G401 (cell line): ENCODE measurements around the gene ARHGAP32. TPM values are rescaled to one million over a fixed set of nuclear protein-coding genes. Genes with fewer than 3 reads are reported as not detected.
"Not testable (repeated sequence)": the region's sequence is repeated elsewhere in the genome, so short reads cannot be mapped to it uniquely, and the experiment has no call there.

Source experiments
- DNase-seq: peaks from one replicate; pipeline ENCODE4 v3.0.0-alpha.2; 2015; ENCODE audit warnings: low spot score
- in situ Hi-C: cut with HindIII; loops from 2 replicates; pipeline ENCODE4 v1.10.0; 2016; ENCODE audit warnings: low sequenced_read_pairs, mixed read lengths
- total RNA-seq: library from RNA; depleted of rRNA; stranded (reverse); fragments of >200 nt; shearing (Covaris generic); gene quantifications from 2 replicates; pipeline ENCODE4 v1.2.3, GENCODE V29; 2014

The ARHGAP32 gene
- total RNA-seq, 1 experiment from 2014 or later, result not detected

GRCh38 chr11:129055196-129055595, 136.9 kb downstream of the ARHGAP32 start:
- no peak for DNase-seq
- in situ Hi-C loops, result no loop called here

- in situ Hi-C loops, result no loop called here
- no peak for DNase-seq
Measured at GRCh38 chr11:129048911-129049310, 143.2 kb downstream of the ARHGAP32 start.

GRCh38 chr11:129045150-129045549, 147.0 kb downstream of the ARHGAP32 start:
- DNase-seq, result no peak
- in situ Hi-C loops, result no loop called here

GRCh38 chr11:129042503-129042902, 149.6 kb downstream of the ARHGAP32 start:
- in situ Hi-C loops, result no loop called here
- no peak for DNase-seq

GRCh38 chr11:129041611-129042018, 150.5 kb downstream of the ARHGAP32 start:
- no peak for DNase-seq
- in situ Hi-C loops, result no loop called here

- in situ Hi-C loops, result no loop called here
- DNase-seq, result no peak
Measured at GRCh38 chr11:129040934-129041333, 151.2 kb downstream of the ARHGAP32 start.

GRCh38 chr11:129035244-129035643, 156.9 kb downstream of the ARHGAP32 start:
- in situ Hi-C loops, result no loop called here
- DNase-seq, result peak; percentile 52

GRCh38 chr11:129034001-129034400, 158.1 kb downstream of the ARHGAP32 start:
- in situ Hi-C loops, result no loop called here
- no peak for DNase-seq

GRCh38 chr11:129023968-129024676, 168.0 kb downstream of the ARHGAP32 start:
- in situ Hi-C loops, result no loop called here
- DNase-seq, result no peak

GRCh38 chr11:129021295-129021694, 170.8 kb downstream of the ARHGAP32 start:
- no peak for DNase-seq
- in situ Hi-C loops, result no loop called here

- DNase-seq, result no peak
- in situ Hi-C loops, result no loop called here
Measured at GRCh38 chr11:129018991-129019390, 173.1 kb downstream of the ARHGAP32 start.

- in situ Hi-C loops, result no loop called here
- no peak for DNase-seq
Measured at GRCh38 chr11:129018126-129018525, 174.0 kb downstream of the ARHGAP32 start.

GRCh38 chr11:129013737-129014475, 178.2 kb downstream of the ARHGAP32 start:
- in situ Hi-C loops, result no loop called here
- DNase-seq, result no peak

GRCh38 chr11:129012880-129013279, 179.2 kb downstream of the ARHGAP32 start:
- DNase-seq, result no peak
- in situ Hi-C loops, result no loop called here

- no peak for DNase-seq
- in situ Hi-C loops, result no loop called here
Measured at GRCh38 chr11:129006161-129006560, 186.0 kb downstream of the ARHGAP32 start.

- in situ Hi-C loops, DNase-seq: not testable (repeated sequence)
Measured at GRCh38 chr11:128999165-128999564, 193.0 kb downstream of the ARHGAP32 start.

GRCh38 chr11:128988242-128988970, 203.7 kb downstream of the ARHGAP32 start:
- in situ Hi-C loops, result no loop called here
- no peak for DNase-seq

- in situ Hi-C loops, result no loop called here
Measured at GRCh38 chr11:128985880-128986279, 206.2 kb downstream of the ARHGAP32 start.

GRCh38 chr11:128983023-128983422, 209.1 kb downstream of the ARHGAP32 start:
- in situ Hi-C loops, result no loop called here

More at GRCh38 chr11:128985880-128986279, 206.2 kb downstream of the ARHGAP32 start:
- no peak for DNase-seq

GRCh38 chr11:128981254-128981653, 210.9 kb downstream of the ARHGAP32 start:
- no peak for DNase-seq
- in situ Hi-C loops, result no loop called here

More at GRCh38 chr11:128983023-128983422, 209.1 kb downstream of the ARHGAP32 start:
- DNase-seq, result no peak
